Measurements from ENCODE around the gene C5orf24. TPM values are rescaled to one million over a fixed set of nuclear protein-coding genes. Genes with fewer than 3 reads are reported as not detected.

Gene C5orf24
- total and polyA plus RNA-seq, 10 of the 15 experiments (the other 5 are each of a cell fraction or from before 2014, with no cell fraction given), result 5.4 to 26.8 (median 15.6) TPM

DNA sequence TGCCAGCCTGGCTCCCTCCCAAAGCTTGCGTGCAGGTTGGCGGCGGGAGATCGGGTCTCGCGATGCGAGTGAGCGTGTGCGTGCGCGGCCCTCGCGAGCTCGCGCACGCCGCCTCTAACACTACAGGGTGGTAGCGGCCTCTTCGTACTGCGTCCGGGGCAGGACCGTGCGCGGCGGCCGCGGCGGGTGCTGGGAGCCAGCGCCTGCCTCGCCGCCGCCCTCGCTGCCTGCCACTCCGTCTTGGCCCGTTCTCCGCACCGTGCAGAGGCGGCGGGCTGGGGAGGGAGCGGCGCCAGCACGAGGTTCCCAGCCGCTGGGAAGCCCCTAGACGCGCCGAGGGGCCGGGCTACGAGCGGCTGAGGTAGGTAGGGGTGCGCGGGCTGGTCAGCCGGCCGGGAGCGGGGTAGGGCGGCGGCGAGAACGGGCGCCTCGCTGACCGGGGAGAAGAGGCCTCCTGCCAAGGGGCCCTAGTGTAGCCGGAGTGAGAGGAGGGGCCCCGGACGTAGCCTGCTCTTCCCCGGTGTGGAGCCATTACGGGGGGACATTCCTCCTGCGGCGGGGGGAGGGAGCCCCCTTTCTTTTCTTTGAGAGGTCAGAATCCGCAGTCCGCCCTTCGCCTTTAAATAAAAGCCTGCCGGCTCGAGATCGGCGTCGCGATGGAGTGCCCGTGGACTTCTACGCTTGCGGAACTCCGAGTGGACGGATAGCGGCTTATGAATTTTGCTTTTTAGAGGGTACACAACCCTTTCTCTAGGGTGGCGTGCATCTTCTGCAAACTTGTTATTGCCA, at the start of gene C5orf24 (continued):
- peak; percentile 91; the same call in 2 of the 3 replicates for TF ChIP-seq POU2F2 (IDR thresholded peaks at IDR 0.05; ENCODE audit: borderline replicate concordance, low read depth, low read length)
- no peak for TF ChIP-seq CTCF (IDR thresholded peaks at IDR 0.05 in 2 of 3, conservative IDR thresholded peaks at IDR 0.05 in 1 of 3; ENCODE audit: control insufficient read depth in 2 of 3, extremely low read depth in 1 of 3, insufficient read depth in 1 of 3, low read depth in 3 of 3, low read length in 3 of 3)
- TF ChIP-seq NRF1 (conservative IDR thresholded peaks at IDR 0.05; ENCODE audit: low read depth, low read length), result peak; percentile 91
- no peak for TF ChIP-seq SRF (IDR thresholded peaks at IDR 0.05; ENCODE audit: low read depth in 2 of 2, low read length in 2 of 2)
- TF ChIP-seq, protein P1, sequence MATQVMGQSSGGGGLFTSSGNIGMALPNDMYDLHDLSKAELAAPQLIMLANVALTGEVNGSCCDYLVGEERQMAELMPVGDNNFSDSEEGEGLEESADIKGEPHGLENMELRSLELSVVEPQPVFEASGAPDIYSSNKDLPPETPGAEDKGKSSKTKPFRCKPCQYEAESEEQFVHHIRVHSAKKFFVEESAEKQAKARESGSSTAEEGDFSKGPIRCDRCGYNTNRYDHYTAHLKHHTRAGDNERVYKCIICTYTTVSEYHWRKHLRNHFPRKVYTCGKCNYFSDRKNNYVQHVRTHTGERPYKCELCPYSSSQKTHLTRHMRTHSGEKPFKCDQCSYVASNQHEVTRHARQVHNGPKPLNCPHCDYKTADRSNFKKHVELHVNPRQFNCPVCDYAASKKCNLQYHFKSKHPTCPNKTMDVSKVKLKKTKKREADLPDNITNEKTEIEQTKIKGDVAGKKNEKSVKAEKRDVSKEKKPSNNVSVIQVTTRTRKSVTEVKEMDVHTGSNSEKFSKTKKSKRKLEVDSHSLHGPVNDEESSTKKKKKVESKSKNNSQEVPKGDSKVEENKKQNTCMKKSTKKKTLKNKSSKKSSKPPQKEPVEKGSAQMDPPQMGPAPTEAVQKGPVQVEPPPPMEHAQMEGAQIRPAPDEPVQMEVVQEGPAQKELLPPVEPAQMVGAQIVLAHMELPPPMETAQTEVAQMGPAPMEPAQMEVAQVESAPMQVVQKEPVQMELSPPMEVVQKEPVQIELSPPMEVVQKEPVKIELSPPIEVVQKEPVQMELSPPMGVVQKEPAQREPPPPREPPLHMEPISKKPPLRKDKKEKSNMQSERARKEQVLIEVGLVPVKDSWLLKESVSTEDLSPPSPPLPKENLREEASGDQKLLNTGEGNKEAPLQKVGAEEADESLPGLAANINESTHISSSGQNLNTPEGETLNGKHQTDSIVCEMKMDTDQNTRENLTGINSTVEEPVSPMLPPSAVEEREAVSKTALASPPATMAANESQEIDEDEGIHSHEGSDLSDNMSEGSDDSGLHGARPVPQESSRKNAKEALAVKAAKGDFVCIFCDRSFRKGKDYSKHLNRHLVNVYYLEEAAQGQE (IDR thresholded peaks at IDR 0.05; ENCODE audit: low read depth, low read length), result 0 out of 2 replicates have a peak, but pooled peaks have one; percentile 42
- no peak for TF ChIP-seq IKZF2 (IDR thresholded peaks at IDR 0.05)
- no peak for TF ChIP-seq SUPT20H (IDR thresholded peaks at IDR 0.05; ENCODE audit: borderline replicate concordance, control insufficient read depth, low read depth, low read length)
- peak; percentile 57 for TF ChIP-seq RELA (IDR thresholded peaks at IDR 0.05; ENCODE audit: borderline replicate concordance, partially characterized antibody)
- TF ChIP-seq, protein P2, sequence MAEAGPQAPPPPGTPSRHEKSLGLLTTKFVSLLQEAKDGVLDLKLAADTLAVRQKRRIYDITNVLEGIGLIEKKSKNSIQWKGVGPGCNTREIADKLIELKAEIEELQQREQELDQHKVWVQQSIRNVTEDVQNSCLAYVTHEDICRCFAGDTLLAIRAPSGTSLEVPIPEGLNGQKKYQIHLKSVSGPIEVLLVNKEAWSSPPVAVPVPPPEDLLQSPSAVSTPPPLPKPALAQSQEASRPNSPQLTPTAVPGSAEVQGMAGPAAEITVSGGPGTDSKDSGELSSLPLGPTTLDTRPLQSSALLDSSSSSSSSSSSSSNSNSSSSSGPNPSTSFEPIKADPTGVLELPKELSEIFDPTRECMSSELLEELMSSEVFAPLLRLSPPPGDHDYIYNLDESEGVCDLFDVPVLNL (IDR thresholded peaks at IDR 0.05; ENCODE audit: low read depth, low read length), result peak; percentile 82
- no peak for TF ChIP-seq SUZ12 (IDR thresholded peaks at IDR 0.05; ENCODE audit: unreplicated experiment)
- TF ChIP-seq DPF2 (IDR thresholded peaks at IDR 0.05), result peak; percentile 89
- no peak for TF ChIP-seq CEBPZ (IDR thresholded peaks at IDR 0.05; ENCODE audit: low read depth, low read length)
- TF ChIP-seq MTA3 (IDR thresholded peaks at IDR 0.05; ENCODE audit: borderline replicate concordance, low read length), result peak; percentile 34; the same call in 1 of the 2 replicates
- no peak for TF ChIP-seq E2F8 (IDR thresholded peaks at IDR 0.05; ENCODE audit: low read depth, partially characterized antibody)
- TF ChIP-seq POLR2A (IDR thresholded peaks at IDR 0.05; ENCODE audit: low read depth, low read length), result peak; percentile 98
- TF ChIP-seq NR2C1 (IDR thresholded peaks at IDR 0.05), result peak; percentile 91

All from GM12878 (cell line).